Daoy (cell line): ENCODE data around the gene KIAA0930. TPM values are rescaled to one million over a fixed set of nuclear protein-coding genes. Genes with fewer than 3 reads are reported as not detected.
"Not testable (repeated sequence)": the region's sequence is repeated elsewhere in the genome, so short reads cannot be mapped to it uniquely, and the experiment has no call there.

ENCODE experiments used
- DNase-seq: peaks from one replicate; pipeline ENCODE4 v3.0.0-alpha.2; 2015; ENCODE audit warnings: low read depth
- total RNA-seq: library from RNA; depleted of rRNA; stranded (reverse); fragments of >200 nt; shearing (Covaris generic); gene quantifications from 2 replicates; pipeline ENCODE4 v1.2.3, GENCODE V29; 2014

KIAA0930 gene
- total RNA-seq, 1 experiment from 2014 or later, result 89.0 TPM

DNA sequence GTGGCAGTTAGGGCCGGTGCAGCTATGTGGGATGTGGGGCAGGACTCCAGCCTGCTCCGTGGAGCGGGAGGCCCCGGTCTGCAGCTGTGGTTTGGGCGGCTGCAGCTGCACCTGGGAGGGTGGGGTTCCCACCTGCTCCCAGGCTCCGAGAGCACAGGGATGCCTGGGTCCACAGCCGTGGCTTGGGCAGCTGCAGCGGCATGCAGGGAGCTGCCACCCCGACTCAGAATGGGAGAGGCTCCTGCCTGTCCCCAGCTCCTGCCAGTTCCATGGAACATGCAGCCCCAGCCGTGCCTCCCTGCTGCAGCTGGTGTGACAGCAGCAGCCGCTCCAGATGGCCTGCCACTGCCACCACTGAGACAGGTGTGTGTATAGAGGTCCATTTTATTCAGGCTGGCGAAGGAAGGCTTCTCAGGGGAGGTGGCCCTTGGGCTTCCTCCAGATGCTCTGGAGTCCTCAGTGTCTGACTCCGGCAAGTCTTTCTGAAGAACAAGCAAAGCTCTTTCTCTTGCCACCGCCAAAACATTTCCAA lies 22.3 kb upstream of the KIAA0930 start:
- DNase-seq, result no peak

- DNase-seq, result no peak
Measured at GRCh38 chr22:45262195-45262930, 21.7 kb upstream of the KIAA0930 start.

- DNase-seq, result no peak
Measured at GRCh38 chr22:45261407-45262088, 20.9 kb upstream of the KIAA0930 start.

GRCh38 chr22:45260395-45260759 lies 19.7 kb upstream of the KIAA0930 start:
- DNase-seq, result not testable (repeated sequence)

GRCh38 chr22:45259754-45260394 lies 19.2 kb upstream of the KIAA0930 start:
- DNase-seq, result no peak

- not testable (repeated sequence) for DNase-seq
Measured at GRCh38 chr22:45257941-45258340, 17.2 kb upstream of the KIAA0930 start.

DNA sequence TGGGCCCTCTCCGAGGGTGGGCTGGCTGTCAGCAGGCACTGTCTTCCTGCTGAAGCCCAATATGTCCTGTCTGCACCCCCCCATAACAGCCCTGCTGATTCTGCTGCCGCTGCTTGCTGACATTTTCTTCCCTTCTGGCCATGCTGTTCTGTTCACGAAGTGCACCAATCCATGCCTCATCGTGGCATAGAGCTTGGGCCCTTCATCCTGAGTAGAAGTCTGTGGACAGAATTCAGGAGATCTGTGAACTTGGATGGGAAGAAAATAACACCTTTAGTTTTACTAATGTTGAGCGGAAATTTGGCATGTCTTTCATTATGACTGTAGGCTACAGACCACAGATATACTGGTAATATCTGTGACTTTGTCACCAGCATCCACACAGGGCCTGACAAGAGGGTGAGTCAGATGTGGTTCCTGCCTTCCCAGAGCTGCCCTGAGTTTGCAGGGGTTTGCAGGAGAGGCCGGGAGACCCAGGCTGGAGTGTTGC lies 14.1 kb upstream of the KIAA0930 start:
- peak; percentile 49 for DNase-seq

DNA sequence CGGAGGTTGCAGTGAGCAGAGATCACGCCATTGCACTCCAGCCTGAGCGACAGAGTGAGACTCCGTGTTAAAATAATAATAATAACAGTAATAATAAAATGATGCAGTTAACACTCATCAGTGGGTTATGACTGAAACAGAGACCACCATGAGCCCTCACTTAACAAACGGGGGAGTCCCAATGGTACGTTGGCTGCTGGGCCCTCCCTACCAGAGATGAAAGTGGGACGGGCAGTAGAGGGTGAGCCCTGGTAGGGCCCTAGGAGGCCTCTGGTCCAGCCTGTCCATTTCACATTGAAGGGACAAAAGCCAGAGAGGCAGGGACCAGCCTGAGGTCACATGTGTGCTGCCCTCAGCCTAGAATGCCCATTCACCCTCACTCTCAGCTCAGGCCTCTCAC lies 13.7 kb upstream of the KIAA0930 start:
- no peak for DNase-seq

- no peak for DNase-seq
Measured at GRCh38 chr22:45253039-45253641, 12.4 kb upstream of the KIAA0930 start.

DNA sequence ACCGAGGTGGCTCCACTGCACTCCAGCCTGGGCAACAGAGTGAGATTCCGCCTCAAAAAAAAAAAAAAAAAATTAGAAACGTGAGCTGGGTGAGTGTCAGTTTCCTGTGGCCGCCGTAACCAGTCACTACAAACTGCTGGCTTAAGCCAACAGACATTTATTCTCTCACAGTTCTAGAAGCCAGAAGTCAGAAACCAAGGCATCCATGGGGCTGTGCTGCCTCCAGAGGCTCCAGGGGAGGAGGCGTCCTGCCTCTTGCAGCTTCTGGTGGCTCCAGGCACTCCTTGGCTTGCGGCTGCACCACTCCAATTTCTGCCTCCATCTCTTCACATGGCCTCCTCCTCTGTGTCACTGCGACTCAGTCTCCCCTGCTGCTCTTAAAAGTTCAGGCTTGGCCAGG lies 11.1 kb upstream of the KIAA0930 start:
- DNase-seq, result no peak

DNA sequence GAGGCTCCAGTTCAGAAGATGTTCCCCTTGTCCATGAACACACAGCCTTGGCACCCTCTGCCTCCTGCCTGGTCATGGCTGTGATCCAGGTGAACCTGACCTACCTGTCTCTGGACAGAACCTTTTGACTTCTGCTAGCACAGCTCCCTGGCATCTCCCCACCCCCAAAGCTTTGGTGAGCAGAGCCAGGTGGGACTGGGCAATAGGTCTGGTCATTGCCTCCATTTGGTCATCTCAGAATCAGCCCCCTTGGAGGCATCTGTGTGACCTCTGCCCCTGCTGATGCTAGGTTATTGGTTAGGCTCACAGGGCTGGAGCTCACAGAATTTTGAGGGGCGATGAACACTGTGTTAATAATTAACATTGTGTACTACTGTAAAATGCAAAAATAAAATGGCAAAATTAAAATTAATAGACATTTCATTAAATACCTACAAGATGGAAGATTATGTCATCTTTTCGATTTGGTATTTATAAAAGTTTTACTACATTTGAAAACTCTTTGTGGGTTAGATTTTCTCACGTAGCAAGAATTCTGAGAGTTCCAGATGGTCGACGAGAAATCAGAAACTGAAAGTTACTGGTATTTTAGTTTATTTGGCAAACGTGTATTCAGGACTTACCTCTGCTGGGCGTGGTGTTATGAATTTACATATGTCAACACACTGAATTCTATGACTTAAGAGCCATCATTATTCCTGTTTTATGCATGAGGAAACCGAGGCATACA lies 8.3 kb upstream of the KIAA0930 start:
- DNase-seq, result no peak

GRCh38 chr22:45246060-45246985 lies 5.6 kb upstream of the KIAA0930 start:
- DNase-seq, result peak; percentile 94

GRCh38 chr22:45244916-45245315 lies 4.2 kb upstream of the KIAA0930 start:
- no peak for DNase-seq

- peak; percentile 35 for DNase-seq
Measured at GRCh38 chr22:45242778-45243191, 2.1 kb upstream of the KIAA0930 start.

DNA sequence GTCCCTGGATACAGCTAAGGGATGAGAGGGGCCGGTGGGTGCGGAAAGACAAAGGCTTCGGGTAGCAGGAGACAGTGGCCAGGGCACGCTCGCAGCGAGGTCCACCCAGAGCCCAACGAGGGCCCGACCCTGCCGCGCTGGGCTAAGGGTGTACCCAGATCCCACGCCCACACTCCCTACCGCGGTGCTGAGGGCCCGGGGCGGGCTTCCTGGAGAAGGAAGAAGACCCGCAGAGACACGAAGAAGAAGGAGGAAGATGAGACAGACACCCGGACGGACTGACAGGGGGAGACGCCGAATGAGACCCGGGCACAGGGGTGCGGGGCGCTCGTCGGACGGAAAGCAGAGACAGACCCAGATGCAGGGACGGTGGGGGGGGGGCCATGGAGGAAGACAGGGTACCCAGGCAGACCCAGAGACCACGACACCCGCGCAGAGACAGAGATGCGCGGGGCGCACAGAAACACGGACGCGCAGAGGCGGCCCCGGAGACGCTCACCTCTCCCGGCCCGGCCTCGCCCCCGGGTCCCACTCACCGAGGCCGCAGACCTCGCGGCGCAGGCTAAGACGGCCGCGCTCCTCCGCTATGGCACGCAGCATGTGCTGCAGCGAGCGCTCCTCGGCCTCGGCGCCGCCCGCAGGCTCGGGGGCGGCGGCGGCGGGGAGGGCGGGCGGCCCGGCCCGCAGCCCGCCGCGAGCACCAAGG lies 437 bp downstream of the KIAA0930 start:
- peak; percentile 28 for DNase-seq

- no peak for DNase-seq
Measured at GRCh38 chr22:45239681-45240051, 1.0 kb downstream of the KIAA0930 start.

DNA sequence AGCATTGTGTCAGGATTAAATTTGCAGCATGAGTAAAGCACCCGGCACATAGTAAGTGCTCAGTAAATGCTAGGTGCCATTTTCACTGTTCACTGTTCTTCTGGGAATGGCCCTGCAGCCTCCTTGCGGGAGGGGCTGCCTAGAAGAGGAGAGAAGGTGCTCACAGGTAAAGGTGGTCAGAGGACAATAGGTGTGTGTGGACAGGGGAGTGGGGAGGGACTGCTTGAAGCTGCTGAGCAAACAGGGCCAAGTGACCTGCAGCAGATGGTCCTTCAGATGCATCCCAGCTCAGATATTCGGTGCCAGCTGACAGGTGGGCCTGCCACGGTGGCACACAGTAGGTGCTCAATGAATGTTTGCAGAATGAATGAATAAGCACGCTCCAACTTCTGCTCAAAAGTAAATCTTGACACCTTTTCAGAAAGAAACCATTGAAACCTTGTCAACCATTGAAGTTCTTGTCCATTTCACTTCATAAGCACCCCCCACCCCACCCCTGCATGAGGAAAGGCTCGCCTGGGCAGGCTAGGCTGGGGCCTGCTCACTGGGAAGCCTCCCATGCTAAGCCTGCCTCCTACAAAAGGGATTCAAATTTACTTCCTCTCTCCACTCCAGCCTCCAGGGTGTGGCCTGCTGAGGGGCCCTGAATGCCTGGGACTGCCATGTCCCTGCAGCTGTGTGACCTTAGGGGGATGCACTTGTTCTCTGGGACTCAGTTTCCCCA lies 1.6 kb downstream of the KIAA0930 start:
- no peak for DNase-seq

GRCh38 chr22:45238076-45238956 lies 2.4 kb downstream of the KIAA0930 start:
- no peak for DNase-seq
